A549 (cell line): ENCODE results near the gene DCTD. TPM values are rescaled to one million over a fixed set of nuclear protein-coding genes. Genes with fewer than 3 reads are reported as not detected.

Experiments used
- ATAC-seq, 2 experiments: fragments of 200-7000 bp in 1 of 2; fragments of >200 bp in 1 of 2; cut with Nextera tagmentation in 1 of 2; cut with Tn5 transposase in 1 of 2; 3 replicates each; pipeline versions ENCODE4 v1.8.0 to v1.9.1; 2018 to 2020; ENCODE audit warnings: mild to moderate bottlenecking in 1 of 2, moderate library complexity in 1 of 2
- CTCF ChIA-PET: fragments of 300-600 bp; sonication (Branson Sonifier 250); formaldehyde crosslinking; extraction: SDS; loops from one replicate; lab custom pipeline; 2021; ENCODE audit warnings: antibody characterized with exemption, inconsistent platforms; lab: Yijun Ruan, JAX
- POLR2A ChIA-PET: fragments of 350-600 bp; formaldehyde crosslinking; extraction: SDS; loops from one replicate; lab custom pipeline; 2021; ENCODE audit warnings: antibody characterized with exemption, inconsistent platforms; lab: Yijun Ruan, JAX
- DNase-seq, 2 experiments: peaks; one replicate each; pipeline versions ENCODE4 v3.0.0 to v3.0.0-alpha.2; 2011 to 2016; ENCODE audit warnings: low read depth in 1 of 2, low spot score in 1 of 2
- FAIRE-seq: peaks from 2 replicates; lab custom pipeline; 2011; peaks lifted over from hg19 to GRCh38; lab: Jason Lieb, UNC
- H3K27ac ChIP-seq, 2 experiments: fragments of >200 bp; sonication (Bioruptor Twin); formaldehyde crosslinking; 3 replicates each; pipeline ENCODE4 v1.5.1; 2016 to 2017
- H3K4me1 ChIP-seq: fragments of >200 bp; sonication (Bioruptor Twin); formaldehyde crosslinking; 3 replicates; pipeline ENCODE4 v1.6.1; 2016
- H3K4me2 ChIP-seq: fragments of >200 bp; sonication (Bioruptor Twin); formaldehyde crosslinking; 3 replicates; pipeline ENCODE4 v1.6.1; 2016
- H3K4me3 ChIP-seq: fragments of >200 bp; sonication (Bioruptor Twin); formaldehyde crosslinking; 3 replicates; pipeline ENCODE4 v1.5.1; 2016
- H3K9me3 ChIP-seq: fragments of >200 bp; sonication (Bioruptor Twin); formaldehyde crosslinking; 3 replicates; pipeline ENCODE4 v1.6.1; 2016
- BCL3 ChIP-seq: fragments of >200 bp; sonication (Bioruptor Twin); formaldehyde crosslinking; IDR thresholded peaks from 3 replicates; pipeline ENCODE4 v1.6.1; 2016
- BHLHE40 ChIP-seq: IDR thresholded peaks from 2 replicates; pipeline ENCODE4 v1.6.1; 2012; ENCODE audit warnings: low read depth, low read length, inconsistent platforms
- CBX2 ChIP-seq: fragments of 200-600 bp; sonication (generic); IDR thresholded peaks from 2 replicates; pipeline ENCODE4 v1.6.1; 2016; ENCODE audit warnings: low read depth, mild to moderate bottlenecking, borderline replicate concordance
- CHD2 ChIP-seq: fragments of 150-350 bp; IDR thresholded peaks from 2 replicates; pipeline ENCODE4 v1.6.1; 2014; ENCODE audit warnings: low read length; ENCODE audit not compliant: partially characterized antibody
- FOSL2 ChIP-seq, 2 experiments: fragments of 450-650 bp in 1 of 2; fragments of >200 bp in 1 of 2; sonication (Bioruptor Twin) in 1 of 2; formaldehyde crosslinking; IDR thresholded peaks; 2 replicates each; pipeline versions ENCODE4 v1.5.0 to v1.6.1; 2016 to 2020; ENCODE audit warnings: mild to moderate bottlenecking in 1 of 2, moderate library complexity in 1 of 2
- HDAC2 ChIP-seq: fragments of 200-600 bp; sonication (generic); IDR thresholded peaks from 2 replicates; pipeline ENCODE4 v1.6.1; 2016
- HEYL ChIP-seq: fragments of 250-450 bp; sonication (Bioruptor Pico); IDR thresholded peaks from 2 replicates; pipeline ENCODE4 v1.8.0; 2021; ENCODE audit warnings: mild to moderate bottlenecking, moderate library complexity
- HMGXB4 ChIP-seq: fragments of 250-450 bp; sonication (Bioruptor Pico); IDR thresholded peaks from 2 replicates; pipeline ENCODE4 v1.5.0; 2021; ENCODE audit warnings: mild to moderate bottlenecking, moderate library complexity, borderline replicate concordance
- MAFK ChIP-seq: fragments of 450-650 bp; IDR thresholded peaks from 2 replicates; pipeline ENCODE4 v1.6.1; 2014; ENCODE audit not compliant: partially characterized antibody
- MYC ChIP-seq: IDR thresholded peaks from 2 replicates; pipeline ENCODE4 v1.6.1; 2012; ENCODE audit warnings: mild to moderate bottlenecking, inconsistent platforms, low read length, improper control_type of control experiment, borderline replicate concordance
- PHF8 ChIP-seq: fragments of 200-600 bp; sonication (generic); IDR thresholded peaks from 2 replicates; pipeline ENCODE4 v1.6.1; 2016; ENCODE audit warnings: low read depth, mild to moderate bottlenecking, antibody characterized with exemption, moderate library complexity, borderline replicate concordance
- POLR2A ChIP-seq: IDR thresholded peaks from 2 replicates; pipeline ENCODE4 v1.6.1; 2012; ENCODE audit warnings: mild to moderate bottlenecking, low read length
- POLR2AphosphoS2 ChIP-seq: conservative IDR thresholded peaks from 2 replicates; pipeline ENCODE4 v1.6.1; 2012; ENCODE audit warnings: low read length, improper control_type of control experiment, inconsistent platforms
- RAD21 ChIP-seq, 2 experiments: fragments of >200 bp in 1 of 2; sonication (Bioruptor Twin) in 1 of 2; formaldehyde crosslinking in 1 of 2; IDR thresholded peaks in 1 of 2; conservative IDR thresholded peaks in 1 of 2; 2 replicates in 1 of 2; 3 replicates in 1 of 2; pipeline ENCODE4 v1.6.1; 2012 to 2018; ENCODE audit warnings: inconsistent platforms in 1 of 2
- RARB ChIP-seq: fragments of 250-450 bp; sonication (Bioruptor Pico); IDR thresholded peaks from 2 replicates; pipeline ENCODE4 v1.8.0; 2021; ENCODE audit warnings: mild to moderate bottlenecking, moderate library complexity
- RNF2 ChIP-seq: fragments of 200-600 bp; sonication (generic); IDR thresholded peaks from 2 replicates; pipeline ENCODE4 v1.6.1; 2016; ENCODE audit warnings: low read depth, mild to moderate bottlenecking, antibody characterized with exemption, moderate library complexity, borderline replicate concordance
- SMC3 ChIP-seq: fragments of >200 bp; sonication (Bioruptor Twin); formaldehyde crosslinking; IDR thresholded peaks from 3 replicates; pipeline ENCODE4 v1.6.1; 2018; ENCODE audit warnings: inconsistent platforms
- SREBF2 ChIP-seq: fragments of 450-650 bp; IDR thresholded peaks from 2 replicates; pipeline ENCODE4 v1.6.1; 2014; ENCODE audit warnings: mild to moderate bottlenecking, moderate library complexity
- TFCP2L1 ChIP-seq: fragments of 250-450 bp; sonication (Bioruptor Pico); IDR thresholded peaks from 2 replicates; pipeline ENCODE4 v1.5.0; 2021; ENCODE audit warnings: mild to moderate bottlenecking
- TP53 ChIP-seq: fragments of 250-450 bp; sonication (Bioruptor Pico); IDR thresholded peaks from 2 replicates; pipeline ENCODE4 v1.5.0; 2021; ENCODE audit warnings: mild to moderate bottlenecking, moderate library complexity
- ZFP36 ChIP-seq: fragments of 450-650 bp; IDR thresholded peaks from 2 replicates; pipeline ENCODE4 v1.6.1; 2014; ENCODE audit warnings: borderline replicate concordance; ENCODE audit not compliant: partially characterized antibody
- ZNF302 ChIP-seq: fragments of 250-450 bp; sonication (Bioruptor Pico); IDR thresholded peaks from 2 replicates; pipeline ENCODE4 v1.9.0; 2021; ENCODE audit warnings: inconsistent platforms, mild to moderate bottlenecking, moderate library complexity
- ZSCAN20 ChIP-seq: fragments of 250-450 bp; sonication (Bioruptor Pico); IDR thresholded peaks from 2 replicates; pipeline ENCODE4 v1.8.0; 2022; ENCODE audit warnings: mild to moderate bottlenecking, moderate library complexity
- WGBS: methylation state at CpG from one replicate; pipeline ENCODE4 v1.1.6; 2017; ENCODE audit errors: missing lambda C conversion rate; 5-methylcytosine and 5-hydroxymethylcytosine counted together
- polyA plus RNA-seq, 4 experiments: library from polyadenylated mRNA; depleted of rRNA in 3 of 4; stranded (reverse); fragments of >200 nt; fragmentation: RNase III in 1 of 4; extraction: RNeasy Plus Mini Kit Qiagen cat#74134 plus additional on column Dnase treatment in 1 of 4; gene quantifications; 2 replicates in 3 of 4; 3 replicates in 1 of 4; pipeline ENCODE4 v1.2.3, GENCODE V29; 2011 to 2017
- TF ChIP-seq, protein P1 (sequence below): fragments of >200 bp; sonication (Bioruptor Twin); formaldehyde crosslinking; IDR thresholded peaks from 2 replicates; pipeline ENCODE4 v1.6.1; 2016
- TF ChIP-seq, protein P2 (sequence below): fragments of 250-450 bp; sonication (Bioruptor Pico); IDR thresholded peaks from 2 replicates; pipeline ENCODE4 v1.5.0; 2020; ENCODE audit warnings: low read depth, mild to moderate bottlenecking, moderate library complexity
- TF ChIP-seq, protein P3 (sequence below): fragments of >200 bp; sonication (Bioruptor Twin); formaldehyde crosslinking; IDR thresholded peaks from 3 replicates; pipeline ENCODE4 v1.5.1; 2016
- TF ChIP-seq, protein P4 (sequence below): IDR thresholded peaks from 2 replicates; pipeline ENCODE4 v1.6.1; 2012

Gene DCTD
- polyA plus RNA-seq, 2 of the 4 experiments (the other 2 are of a cell fraction) = 74.4 to 112 TPM

DNA sequence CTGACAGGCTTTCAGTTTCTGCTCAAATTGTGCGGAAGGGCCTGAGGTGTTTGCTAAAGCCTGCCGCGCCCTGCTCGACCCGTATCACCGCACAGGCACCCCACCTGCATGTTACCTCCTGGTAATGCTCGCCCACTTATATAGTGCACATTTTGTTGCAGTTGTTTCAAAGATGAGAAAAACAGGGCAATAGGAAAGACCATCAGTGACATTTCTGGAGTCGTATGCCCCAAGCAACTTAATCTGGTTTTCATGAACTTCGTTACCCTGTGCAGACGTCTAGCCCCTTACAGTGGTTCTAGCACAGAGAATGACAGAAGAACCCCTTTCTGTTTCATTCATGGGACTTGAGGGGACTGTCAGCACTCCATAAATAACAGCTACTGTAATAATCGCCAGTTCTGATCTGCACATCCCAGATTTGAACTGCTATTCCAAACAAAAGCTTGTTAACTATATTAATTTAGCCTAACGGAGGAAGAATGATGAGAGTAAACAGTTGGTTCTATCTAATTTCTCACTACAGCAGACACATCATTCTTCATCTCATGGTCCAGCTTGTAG, 940 bp upstream of the DCTD start:
- POLR2A ChIA-PET = interaction anchor here (1.0 kb wide), 1 partner anchor 181 kb away, joined by 3 read pairs; the partner anchor contains the start of gene WWC2
- Histone ChIP-seq H3K4me2 (peak overlapping the region; percentile 74), H3K4me3 (peak overlapping the region; percentile 66), H3K4me1 (peaks cover 13% of the 10 kb centered on the region; the same call in 2 of the 3 replicates), H3K9me3 (no peaks in the 10 kb centered on the region), H3K27ac (peak overlapping the region; percentile 93 to 100)
- 39% methylated on average over 11 of the region's 12 CpGs for WGBS
- CTCF ChIA-PET = interaction anchor here (0.6 to 1.8 kb wide), 8 partner anchors 9 to 344 kb away, joined by 3 to 9 read pairs (median 4); no protein-coding TSS in a partner anchor
- TF ChIP-seq HDAC2 (no peak), TP53 (CRISPR knock-in tag) (no peak), ZSCAN20 (CRISPR knock-in tag) (no peak), BHLHE40 (no peak), ZNF302 (CRISPR knock-in tag) (no peak), HMGXB4 (CRISPR knock-in tag) (no peak), MAFK (no peak), TFCP2L1 (no peak), SREBF2 (no peak), CHD2 (no peak), POLR2A (no peak), SMC3 (no peak), CBX2 (no peak)
- TF ChIP-seq, protein P1, sequence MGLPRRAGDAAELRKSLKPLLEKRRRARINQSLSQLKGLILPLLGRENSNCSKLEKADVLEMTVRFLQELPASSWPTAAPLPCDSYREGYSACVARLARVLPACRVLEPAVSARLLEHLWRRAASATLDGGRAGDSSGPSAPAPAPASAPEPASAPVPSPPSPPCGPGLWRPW = no peak
- TF ChIP-seq, protein P2, sequence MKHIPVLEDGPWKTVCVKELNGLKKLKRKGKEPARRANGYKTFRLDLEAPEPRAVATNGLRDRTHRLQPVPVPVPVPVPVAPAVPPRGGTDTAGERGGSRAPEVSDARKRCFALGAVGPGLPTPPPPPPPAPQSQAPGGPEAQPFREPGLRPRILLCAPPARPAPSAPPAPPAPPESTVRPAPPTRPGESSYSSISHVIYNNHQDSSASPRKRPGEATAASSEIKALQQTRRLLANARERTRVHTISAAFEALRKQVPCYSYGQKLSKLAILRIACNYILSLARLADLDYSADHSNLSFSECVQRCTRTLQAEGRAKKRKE = no peak
- no peak for ATAC-seq
- DNase-seq = no peak
- no peak for FAIRE-seq

- WGBS = 38% methylated on average over 3 of the region's 38 CpGs
- ATAC-seq (peak; percentile 80 to 86), DNase-seq (peak; percentile 20 to 47), FAIRE-seq (no peak)
- Histone ChIP-seq H3K27ac (peak overlapping the region; percentile 93 to 100), H3K4me3 (peak overlapping the region; percentile 66), H3K4me1 (peaks cover 9% of the 10 kb centered on the region; the same call in 2 of the 3 replicates), H3K9me3 (no peaks in the 10 kb centered on the region), H3K4me2 (peak overlapping the region; percentile 90)
- TF ChIP-seq PHF8 (peak; percentile 25; the same call in 1 of the 2 replicates), BCL3 (no peak)
- ChIA-PET CTCF (no interaction called here), POLR2A (interaction anchor here (0.6 kb wide), 1 partner anchor 9 kb away, joined by 4 read pairs; no protein-coding TSS in a partner anchor)
Measured at GRCh38 chr4:182916483-182917181, 554 bp downstream of the DCTD start.

GRCh38 chr4:182914357-182914756, 2.8 kb downstream of the DCTD start:
- CTCF ChIA-PET = interaction anchor here (1.1 to 1.9 kb wide), 2 partner anchors 16 to 348 kb away, joined by 3 to 7 read pairs; no protein-coding TSS in a partner anchor
- ATAC-seq = no peak
- Histone ChIP-seq H3K4me2 (no peak overlapping the region), H3K4me3 (no peak overlapping the region), H3K4me1 (peaks cover 9% of the 10 kb centered on the region; the same call in 2 of the 3 replicates), H3K27ac (no peak overlapping the region), H3K9me3 (no peaks in the 10 kb centered on the region)
- WGBS = 100% methylated on average over 2 of the region's 5 CpGs
- no peak for DNase-seq
- POLR2A ChIA-PET = no interaction called here
- FAIRE-seq = no peak
- no peak for TF ChIP-seq ZFP36
- no peak for TF ChIP-seq POLR2A
- no peak for TF ChIP-seq RARB
- TF ChIP-seq MYC = no peak
- no peak for TF ChIP-seq FOSL2 (IDR thresholded peaks at IDR 0.05)
- no peak for TF ChIP-seq FOSL2 (CRISPR knock-in tag; IDR thresholded peaks at IDR 0.05)
- TF ChIP-seq RNF2 = no peak
- TF ChIP-seq, protein P3, sequence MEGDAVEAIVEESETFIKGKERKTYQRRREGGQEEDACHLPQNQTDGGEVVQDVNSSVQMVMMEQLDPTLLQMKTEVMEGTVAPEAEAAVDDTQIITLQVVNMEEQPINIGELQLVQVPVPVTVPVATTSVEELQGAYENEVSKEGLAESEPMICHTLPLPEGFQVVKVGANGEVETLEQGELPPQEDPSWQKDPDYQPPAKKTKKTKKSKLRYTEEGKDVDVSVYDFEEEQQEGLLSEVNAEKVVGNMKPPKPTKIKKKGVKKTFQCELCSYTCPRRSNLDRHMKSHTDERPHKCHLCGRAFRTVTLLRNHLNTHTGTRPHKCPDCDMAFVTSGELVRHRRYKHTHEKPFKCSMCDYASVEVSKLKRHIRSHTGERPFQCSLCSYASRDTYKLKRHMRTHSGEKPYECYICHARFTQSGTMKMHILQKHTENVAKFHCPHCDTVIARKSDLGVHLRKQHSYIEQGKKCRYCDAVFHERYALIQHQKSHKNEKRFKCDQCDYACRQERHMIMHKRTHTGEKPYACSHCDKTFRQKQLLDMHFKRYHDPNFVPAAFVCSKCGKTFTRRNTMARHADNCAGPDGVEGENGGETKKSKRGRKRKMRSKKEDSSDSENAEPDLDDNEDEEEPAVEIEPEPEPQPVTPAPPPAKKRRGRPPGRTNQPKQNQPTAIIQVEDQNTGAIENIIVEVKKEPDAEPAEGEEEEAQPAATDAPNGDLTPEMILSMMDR = no peak
- no peak for TF ChIP-seq TFCP2L1
- TF ChIP-seq, protein P4, sequence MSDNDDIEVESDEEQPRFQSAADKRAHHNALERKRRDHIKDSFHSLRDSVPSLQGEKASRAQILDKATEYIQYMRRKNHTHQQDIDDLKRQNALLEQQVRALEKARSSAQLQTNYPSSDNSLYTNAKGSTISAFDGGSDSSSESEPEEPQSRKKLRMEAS = no peak
- TF ChIP-seq HEYL (CRISPR knock-in tag) = no peak
- TF ChIP-seq RAD21 (conservative IDR thresholded peaks at IDR 0.05 in 1 of 2, IDR thresholded peaks at IDR 0.05 in 1 of 2) = no peak
- TF ChIP-seq POLR2AphosphoS2 = no peak
